HCT116 (cell line): ENCODE results near the gene KLK15. TPM values are rescaled to one million over a fixed set of nuclear protein-coding genes. Genes with fewer than 3 reads are reported as not detected.

Source experiments
- ATAC-seq: fragments of 200-7000 bp; cut with Tn5 transposase; 2 replicates; pipeline ENCODE4 v1.9.1; 2020; ENCODE audit warnings: mild to moderate bottlenecking, moderate library complexity
- BruUV-seq: library from RNA; stranded (reverse); fragments of 400-500 nt; replicated peaks from 2 replicates; lab custom pipeline; 2021; lab: Mats Ljungman, UMichigan
- CTCF ChIA-PET: fragments of 300-600 bp; sonication (Branson Sonifier 250); formaldehyde crosslinking; loops from one replicate; lab custom pipeline; 2021; ENCODE audit warnings: antibody characterized with exemption; lab: Charles Lee
- POLR2A ChIA-PET: fragments of 300-600, 350-600 bp; sonication (Branson Sonifier 250); formaldehyde crosslinking; loops from one replicate; lab custom pipeline; 2021; ENCODE audit warnings: antibody characterized with exemption; lab: Charles Lee
- RAD21 ChIA-PET, 2 experiments: fragments of 300-600 bp; sonication (Branson Sonifier 250); formaldehyde crosslinking; loops; one replicate each; lab custom pipeline; 2023; ENCODE audit warnings: low total read pairs in 2 of 2; ENCODE audit not compliant: uncharacterized antibody in 2 of 2, unreplicated experiment in 2 of 2, low non-redundant PET in 1 of 2; lab: Charles Lee
- DNase-seq: peaks from one replicate; pipeline ENCODE4 v3.0.0-alpha.2; 2010; ENCODE audit warnings: low read depth, low spot score
- H2AFZ ChIP-seq: fragments of 200-600 bp; shearing (Covaris generic), sonication (generic); 2 replicates; pipeline ENCODE4 v1.6.1; 2017; ENCODE audit warnings: low read depth, mixed run types, mixed read lengths, antibody characterized with exemption, low read length; ENCODE audit not compliant: poor library complexity, severe bottlenecking
- H3K27ac ChIP-seq: 2 replicates; pipeline ENCODE4 v1.5.1; 2012; ENCODE audit warnings: low read depth, low read length
- H3K27me3 ChIP-seq: fragments of 200-600 bp; sonication (generic); 2 replicates; pipeline ENCODE4 v1.6.1; 2016; ENCODE audit warnings: mixed run types, low read length, mixed read lengths; ENCODE audit not compliant: insufficient read depth
- H3K36me3 ChIP-seq, 2 experiments: fragments of 200-500 bp in 1 of 2; fragments of 200-600 bp in 1 of 2; sonication (Bioruptor generic) in 1 of 2; sonication (generic) in 1 of 2; 2 replicates each; pipeline versions ENCODE4 v1.5.1 to v1.6.1; 2014 to 2016; ENCODE audit warnings: low read length in 2 of 2, inconsistent platforms in 1 of 2, mixed read lengths in 1 of 2, mixed run types in 1 of 2; ENCODE audit not compliant: insufficient read depth in 2 of 2, control insufficient read depth in 1 of 2
- H3K4me1 ChIP-seq, 2 experiments: fragments of 200-600 bp in 1 of 2; sonication (generic) in 1 of 2; 2 replicates each; pipeline versions ENCODE4 v1.5.1 to v1.6.1; 2012 to 2017; ENCODE audit warnings: low read length in 2 of 2, inconsistent platforms in 1 of 2, mild to moderate bottlenecking in 1 of 2, mixed read lengths in 1 of 2, mixed run types in 1 of 2, moderate library complexity in 1 of 2; ENCODE audit not compliant: insufficient read depth in 2 of 2, control insufficient read depth in 1 of 2
- H3K4me2 ChIP-seq: fragments of 200-600 bp; sonication (generic); 2 replicates; pipeline ENCODE4 v1.6.1; 2017; ENCODE audit warnings: mixed run types, low read length, mixed read lengths
- H3K4me3 ChIP-seq, 2 experiments: fragments of 200-600 bp in 1 of 2; sonication (generic) in 1 of 2; replicated peaks in 1 of 2; 2 replicates each; pipeline ENCODE4 v1.5.1; 2011 to 2016; ENCODE audit warnings: low read length in 2 of 2, control low read depth in 1 of 2, low read depth in 1 of 2, mild to moderate bottlenecking in 1 of 2, mixed read lengths in 1 of 2, mixed run types in 1 of 2
- H3K79me2 ChIP-seq: fragments of 200-600 bp; sonication (generic); 2 replicates; pipeline ENCODE4 v1.6.1; 2017; ENCODE audit warnings: mild to moderate bottlenecking, mixed run types, low read length, moderate library complexity, mixed read lengths; ENCODE audit not compliant: insufficient read depth
- H3K9ac ChIP-seq: fragments of 200-600 bp; sonication (generic); 2 replicates; pipeline ENCODE4 v1.6.1; 2016; ENCODE audit warnings: low read length, mixed read lengths
- H3K9me2 ChIP-seq: fragments of 200-600 bp; sonication (generic), shearing (Covaris generic); 2 replicates; pipeline ENCODE4 v1.6.1; 2017; ENCODE audit warnings: mixed run types, mild to moderate bottlenecking, moderate library complexity; ENCODE audit not compliant: insufficient read depth
- H3K9me3 ChIP-seq, 2 experiments: fragments of 200-500 bp in 1 of 2; fragments of 200-600 bp in 1 of 2; sonication (Bioruptor generic) in 1 of 2; sonication (generic) in 1 of 2; 2 replicates each; pipeline ENCODE4 v1.6.1; 2014 to 2017; ENCODE audit warnings: low read length in 2 of 2, mixed read lengths in 2 of 2, inconsistent platforms in 1 of 2, low read depth in 1 of 2, mild to moderate bottlenecking in 1 of 2, mixed run types in 1 of 2, moderate library complexity in 1 of 2; ENCODE audit not compliant: control insufficient read depth in 1 of 2, insufficient read depth in 1 of 2
- H4K20me1 ChIP-seq: fragments of 200-600 bp; sonication (generic), shearing (Covaris generic); 2 replicates; pipeline ENCODE4 v1.6.1; 2017; ENCODE audit warnings: mixed run types, mild to moderate bottlenecking, moderate library complexity; ENCODE audit not compliant: insufficient read depth
- ATF3 ChIP-seq: IDR thresholded peaks from 2 replicates; pipeline ENCODE4 v1.6.1; 2012
- CEBPB ChIP-seq: IDR thresholded peaks from 2 replicates; pipeline ENCODE4 v1.6.1; 2012; ENCODE audit warnings: low read depth
- CTCF ChIP-seq, 3 experiments: fragments of 200-600 bp in 1 of 3; sonication (generic) in 1 of 3; IDR thresholded peaks in 2 of 3; conservative IDR thresholded peaks in 1 of 3; 2 replicates each; pipeline ENCODE4 v1.5.1; 2012 to 2017; ENCODE audit warnings: low read depth in 2 of 3, low read length in 2 of 3, antibody characterized with exemption in 1 of 3, borderline replicate concordance in 1 of 3, control low read depth in 1 of 3, mild to moderate bottlenecking in 1 of 3, mixed read lengths in 1 of 3, mixed run types in 1 of 3, moderate library complexity in 1 of 3; ENCODE audit not compliant: insufficient read depth in 1 of 3
- JUND ChIP-seq: IDR thresholded peaks from 2 replicates; pipeline ENCODE4 v1.6.1; 2012
- RAD21 ChIP-seq: IDR thresholded peaks from 2 replicates; pipeline ENCODE4 v1.6.1; 2012; ENCODE audit warnings: low read depth, mild to moderate bottlenecking
- ZNF274 ChIP-seq: fragments of 200-500 bp; sonication (Bioruptor generic); IDR thresholded peaks from 2 replicates; pipeline ENCODE4 v1.6.1; 2014; ENCODE audit warnings: mild to moderate bottlenecking, low read depth, low read length, inconsistent platforms
- intact Hi-C: fragments of 100-400 bp; cut with micrococcal nuclease; formaldehyde crosslinking; loops from 2 replicates; pipeline ENCODE4 v1.10.0; 2022
- total RNA-seq: library from RNA; stranded (reverse); gene quantifications from one replicate; pipeline ENCODE4 v1.2.1, GENCODE V29; 2021; ENCODE audit not compliant: unreplicated experiment
- TF ChIP-seq, protein P1 (sequence below): IDR thresholded peaks from 2 replicates; pipeline ENCODE4 v1.6.1; 2012; ENCODE audit warnings: low read depth

KLK15 gene
- total RNA-seq, 1 experiment from 2014 or later: not detected

DNA sequence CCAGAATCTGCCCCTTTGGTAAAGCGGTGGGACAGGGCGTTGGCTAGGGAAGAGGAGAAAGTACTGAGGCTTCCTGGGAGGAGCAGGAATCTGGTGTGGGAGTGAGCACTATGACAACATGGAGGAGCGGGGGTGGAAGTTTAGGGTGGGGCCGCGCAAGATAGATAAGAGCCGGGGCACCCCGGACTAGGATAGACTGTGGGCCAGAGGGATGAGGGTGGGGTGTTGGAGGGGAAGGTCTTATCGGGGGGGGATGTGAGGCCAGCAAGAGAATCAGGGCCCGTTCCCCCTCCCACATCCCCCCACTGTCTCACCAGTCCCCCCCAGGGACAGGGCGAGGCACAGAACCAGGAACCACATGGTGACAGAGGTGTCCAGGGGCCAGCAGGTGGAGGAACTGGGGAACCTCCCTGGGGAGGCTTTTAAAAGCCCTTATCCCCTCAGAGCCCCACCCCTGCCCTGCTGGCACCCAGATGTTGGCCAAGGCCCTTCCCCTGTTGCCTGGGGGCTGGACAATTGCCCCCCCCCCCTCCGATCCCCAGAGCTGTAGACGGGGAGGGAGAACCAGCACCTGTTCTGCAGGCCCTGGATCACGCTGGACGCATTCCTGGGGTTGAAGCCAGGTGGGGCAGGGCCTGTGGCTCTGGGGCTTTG is 9.9 kb downstream of the KLK15 start, which contains the start of gene KLK1:
TSS of gene KLK1 (minus strand) at position 399 of the 654 bp plus-strand sequence. CDS start at position 360, 39 bp downstream.
- Histone ChIP-seq H3K4me1 (peaks cover 17 to 37% of the 10 kb centered on the region in 2 experiments), H3K27ac (no peak within 1 kb of the TSS)
- ChIA-PET POLR2A (interaction anchor here (1.4 kb wide), 1 partner anchor 13 kb away, joined by 3 read pairs; no protein-coding TSS in a partner anchor), CTCF (no interaction called here)
- DNase-seq: no peak
- no peak for ATAC-seq
- TF ChIP-seq CTCF (IDR thresholded peaks at IDR 0.05 in 2 of 3, conservative IDR thresholded peaks at IDR 0.05 in 1 of 3; ENCODE audit: borderline replicate concordance in 1 of 3, insufficient read depth in 1 of 3, low read depth in 2 of 3, low read length in 2 of 3): no peak
- no peak for TF ChIP-seq ZNF274
- no peak for TF ChIP-seq ATF3
- no peak for TF ChIP-seq JUND
- TF ChIP-seq, protein P1, sequence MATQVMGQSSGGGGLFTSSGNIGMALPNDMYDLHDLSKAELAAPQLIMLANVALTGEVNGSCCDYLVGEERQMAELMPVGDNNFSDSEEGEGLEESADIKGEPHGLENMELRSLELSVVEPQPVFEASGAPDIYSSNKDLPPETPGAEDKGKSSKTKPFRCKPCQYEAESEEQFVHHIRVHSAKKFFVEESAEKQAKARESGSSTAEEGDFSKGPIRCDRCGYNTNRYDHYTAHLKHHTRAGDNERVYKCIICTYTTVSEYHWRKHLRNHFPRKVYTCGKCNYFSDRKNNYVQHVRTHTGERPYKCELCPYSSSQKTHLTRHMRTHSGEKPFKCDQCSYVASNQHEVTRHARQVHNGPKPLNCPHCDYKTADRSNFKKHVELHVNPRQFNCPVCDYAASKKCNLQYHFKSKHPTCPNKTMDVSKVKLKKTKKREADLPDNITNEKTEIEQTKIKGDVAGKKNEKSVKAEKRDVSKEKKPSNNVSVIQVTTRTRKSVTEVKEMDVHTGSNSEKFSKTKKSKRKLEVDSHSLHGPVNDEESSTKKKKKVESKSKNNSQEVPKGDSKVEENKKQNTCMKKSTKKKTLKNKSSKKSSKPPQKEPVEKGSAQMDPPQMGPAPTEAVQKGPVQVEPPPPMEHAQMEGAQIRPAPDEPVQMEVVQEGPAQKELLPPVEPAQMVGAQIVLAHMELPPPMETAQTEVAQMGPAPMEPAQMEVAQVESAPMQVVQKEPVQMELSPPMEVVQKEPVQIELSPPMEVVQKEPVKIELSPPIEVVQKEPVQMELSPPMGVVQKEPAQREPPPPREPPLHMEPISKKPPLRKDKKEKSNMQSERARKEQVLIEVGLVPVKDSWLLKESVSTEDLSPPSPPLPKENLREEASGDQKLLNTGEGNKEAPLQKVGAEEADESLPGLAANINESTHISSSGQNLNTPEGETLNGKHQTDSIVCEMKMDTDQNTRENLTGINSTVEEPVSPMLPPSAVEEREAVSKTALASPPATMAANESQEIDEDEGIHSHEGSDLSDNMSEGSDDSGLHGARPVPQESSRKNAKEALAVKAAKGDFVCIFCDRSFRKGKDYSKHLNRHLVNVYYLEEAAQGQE: no peak
- TF ChIP-seq CEBPB: no peak
- no peak for TF ChIP-seq RAD21
- TF ChIP-seq, all 23 proteins: peak for 0
- Histone ChIP-seq H3K9me2 (no peaks in the 10 kb centered on the region), H3K36me3 (no peaks in the 10 kb centered on the region), H3K4me3 (no peak within 1 kb of the TSS), H3K27me3 (no peaks in the 10 kb centered on the region), H2AFZ (no peak within 1 kb of the TSS), H3K79me2 (no peaks in the 10 kb centered on the region), H3K4me2 (peak within 1 kb of the TSS; percentile 23; the same call in 1 of the 2 replicates), H3K9ac (no peak within 1 kb of the TSS), H4K20me1 (no peaks in the 10 kb centered on the region), H3K9me3 (no peaks in the 10 kb centered on the region; a peak in 1 of 4 replicates)
- no TSS peak for BruUV-seq
- intact Hi-C loops: no loop called here
- RAD21 ChIA-PET: no interaction called here
